Hematopoietic multipotent progenitor cell treated with erythropoietin and hydrocortisone succinate and interleukin-3 and kit ligand, for 8 days (in vitro differentiated cells): ENCODE data around the gene ADRB2.
"Not testable (repeated sequence)": the region's sequence is repeated elsewhere in the genome, so short reads cannot be mapped to it uniquely, and the experiment has no call there.

Experiments
- DNase-seq: peaks from one replicate; pipeline ENCODE4 v3.0.0-alpha.2; 2015

ADRB2 gene

DNA sequence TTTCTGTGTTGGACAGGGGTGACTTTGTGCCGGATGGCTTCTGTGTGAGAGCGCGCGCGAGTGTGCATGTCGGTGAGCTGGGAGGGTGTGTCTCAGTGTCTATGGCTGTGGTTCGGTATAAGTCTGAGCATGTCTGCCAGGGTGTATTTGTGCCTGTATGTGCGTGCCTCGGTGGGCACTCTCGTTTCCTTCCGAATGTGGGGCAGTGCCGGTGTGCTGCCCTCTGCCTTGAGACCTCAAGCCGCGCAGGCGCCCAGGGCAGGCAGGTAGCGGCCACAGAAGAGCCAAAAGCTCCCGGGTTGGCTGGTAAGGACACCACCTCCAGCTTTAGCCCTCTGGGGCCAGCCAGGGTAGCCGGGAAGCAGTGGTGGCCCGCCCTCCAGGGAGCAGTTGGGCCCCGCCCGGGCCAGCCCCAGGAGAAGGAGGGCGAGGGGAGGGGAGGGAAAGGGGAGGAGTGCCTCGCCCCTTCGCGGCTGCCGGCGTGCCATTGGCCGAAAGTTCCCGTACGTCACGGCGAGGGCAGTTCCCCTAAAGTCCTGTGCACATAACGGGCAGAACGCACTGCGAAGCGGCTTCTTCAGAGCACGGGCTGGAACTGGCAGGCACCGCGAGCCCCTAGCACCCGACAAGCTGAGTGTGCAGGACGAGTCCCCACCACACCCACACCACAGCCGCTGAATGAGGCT, at the start of gene ADRB2:
TSS of gene ADRB2 (plus strand) at position 559 of the 686 bp plus-strand sequence. CDS start 221 bp downstream, outside the sequence.
- DNase-seq: peak; percentile 94

DNA sequence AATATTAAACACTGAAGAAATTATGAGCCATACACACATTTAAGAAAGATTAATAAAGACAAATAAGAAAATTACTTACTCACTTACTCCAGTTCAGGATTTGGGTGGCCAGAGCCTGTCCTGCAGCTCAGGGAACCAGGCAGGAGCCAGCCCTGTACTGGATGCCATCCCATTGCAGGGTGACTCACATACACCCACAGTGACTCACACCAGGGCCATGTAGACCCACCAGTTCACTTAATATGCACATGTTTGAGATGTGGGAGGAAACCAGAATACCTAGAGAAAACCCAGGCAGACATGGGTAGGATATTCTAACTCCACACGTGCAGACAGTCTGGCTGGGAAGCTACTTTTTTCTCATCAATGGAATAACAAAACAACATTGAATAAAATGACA, 49.6 kb upstream of the ADRB2 start:
- no peak for DNase-seq

DNA sequence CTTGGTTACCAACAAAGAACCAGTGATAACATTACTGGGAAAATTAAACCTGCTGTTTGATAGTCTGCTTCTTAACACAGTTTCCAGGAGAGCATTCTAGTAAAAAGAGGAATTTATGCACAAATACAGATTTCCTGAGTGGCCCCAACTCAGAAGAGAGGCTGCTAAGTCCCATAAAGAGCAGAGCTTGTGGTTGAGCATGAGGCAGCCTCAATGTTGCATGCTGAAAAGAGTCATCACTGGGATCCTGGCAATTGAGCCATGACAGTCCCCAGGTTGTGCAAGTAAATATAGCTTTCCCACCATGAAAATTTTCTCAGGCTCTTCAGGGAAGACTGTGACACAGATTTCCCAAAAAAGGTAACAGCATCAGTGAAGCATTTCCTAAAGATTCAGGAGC, 47.5 kb upstream of the ADRB2 start:
- no peak for DNase-seq

DNA sequence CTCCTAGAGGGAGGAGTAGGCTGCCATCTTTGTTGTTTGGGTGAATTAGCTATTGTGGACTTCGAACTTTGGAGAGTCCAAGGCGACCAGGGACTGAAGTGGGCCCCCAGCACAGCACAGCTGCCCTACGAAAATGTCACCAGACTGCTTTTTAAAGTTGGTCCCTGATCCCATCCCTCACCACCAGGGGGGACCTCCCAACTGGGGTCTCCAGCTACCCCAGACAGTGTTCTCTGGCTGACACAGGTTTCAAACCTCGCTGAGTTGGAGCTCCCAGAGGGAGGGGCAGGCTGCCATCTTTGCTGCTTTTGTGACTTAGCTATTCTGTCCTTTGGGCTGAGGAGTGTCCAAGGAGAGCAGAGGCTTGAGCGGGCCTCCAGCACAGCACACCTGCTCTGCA, 45.7 kb upstream of the ADRB2 start:
- DNase-seq: no peak

DNA sequence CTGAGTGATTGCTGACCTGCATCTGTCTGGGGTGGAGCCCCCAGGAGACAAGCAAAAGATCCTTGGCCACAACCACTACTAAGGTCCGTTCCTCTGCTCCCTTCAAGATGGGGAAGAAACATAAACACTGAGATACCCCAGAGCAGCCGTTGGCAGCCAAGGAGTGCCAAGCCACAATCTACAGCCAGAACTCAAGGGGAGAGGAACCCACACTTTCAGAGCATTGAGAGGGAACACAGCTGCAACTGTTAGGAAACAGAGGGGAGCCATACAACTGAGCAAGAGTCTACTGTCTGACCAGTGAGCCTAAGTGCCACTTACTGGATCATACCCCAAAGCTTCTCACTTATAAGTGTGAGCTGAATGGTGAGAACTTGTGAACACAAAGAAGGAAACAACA, 44.6 kb upstream of the ADRB2 start:
- no peak for DNase-seq

DNA sequence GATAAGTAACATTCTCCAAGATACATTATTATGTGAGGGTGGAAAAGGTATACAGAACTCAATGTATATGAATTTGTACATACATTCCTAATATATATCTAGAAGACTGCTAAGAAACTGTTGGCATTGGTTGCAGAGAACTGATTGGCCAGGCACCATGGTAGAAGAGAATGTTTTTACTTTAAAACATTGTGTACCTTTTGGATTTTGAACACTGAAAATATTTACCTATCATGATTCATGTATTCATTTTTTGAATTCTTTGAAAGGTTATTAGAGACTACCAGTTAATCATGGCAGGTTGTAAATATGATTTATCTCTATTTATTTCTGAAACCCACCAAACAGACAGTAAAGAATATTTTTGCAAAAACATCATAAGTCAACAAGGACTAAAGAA, 41.2 kb upstream of the ADRB2 start:
- no peak for DNase-seq

DNA sequence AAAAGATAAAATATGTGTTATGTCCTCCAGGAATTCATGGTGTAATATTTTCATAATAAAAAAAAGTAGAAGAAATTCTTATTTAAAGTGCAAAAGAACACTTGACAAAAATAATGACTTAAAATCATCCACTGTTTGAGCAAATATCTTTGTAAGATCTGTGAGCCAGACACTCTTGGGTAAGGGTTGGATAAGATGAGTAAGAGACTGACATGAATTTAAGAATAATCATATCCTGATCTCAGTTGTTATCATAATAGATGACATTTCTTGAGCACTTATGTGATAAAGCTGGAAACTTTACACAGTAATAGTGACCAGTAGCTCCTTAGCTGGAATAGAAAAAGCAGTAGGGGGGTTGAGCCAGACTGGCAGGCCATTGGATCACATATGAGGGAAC, 40.0 kb upstream of the ADRB2 start:
- DNase-seq: no peak

DNA sequence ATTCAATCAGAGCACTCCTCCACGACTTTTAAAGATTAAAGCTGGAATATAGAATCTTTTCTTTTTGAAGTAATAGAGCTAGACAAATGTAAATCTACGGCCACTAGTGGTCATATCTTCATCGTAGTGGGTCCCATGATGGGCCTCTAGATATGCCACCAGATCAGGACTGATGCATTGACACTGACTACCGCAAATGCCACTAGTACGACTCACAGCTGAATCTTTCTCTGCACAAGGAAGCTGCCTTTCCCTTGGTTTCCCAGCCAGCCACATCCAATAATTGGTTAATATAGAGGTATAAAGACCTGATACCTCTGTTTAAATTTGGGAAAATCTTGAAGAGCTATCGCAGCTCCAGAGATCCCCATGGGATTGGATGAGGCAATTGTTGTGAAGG, 37.8 kb upstream of the ADRB2 start:
- no peak for DNase-seq

DNA sequence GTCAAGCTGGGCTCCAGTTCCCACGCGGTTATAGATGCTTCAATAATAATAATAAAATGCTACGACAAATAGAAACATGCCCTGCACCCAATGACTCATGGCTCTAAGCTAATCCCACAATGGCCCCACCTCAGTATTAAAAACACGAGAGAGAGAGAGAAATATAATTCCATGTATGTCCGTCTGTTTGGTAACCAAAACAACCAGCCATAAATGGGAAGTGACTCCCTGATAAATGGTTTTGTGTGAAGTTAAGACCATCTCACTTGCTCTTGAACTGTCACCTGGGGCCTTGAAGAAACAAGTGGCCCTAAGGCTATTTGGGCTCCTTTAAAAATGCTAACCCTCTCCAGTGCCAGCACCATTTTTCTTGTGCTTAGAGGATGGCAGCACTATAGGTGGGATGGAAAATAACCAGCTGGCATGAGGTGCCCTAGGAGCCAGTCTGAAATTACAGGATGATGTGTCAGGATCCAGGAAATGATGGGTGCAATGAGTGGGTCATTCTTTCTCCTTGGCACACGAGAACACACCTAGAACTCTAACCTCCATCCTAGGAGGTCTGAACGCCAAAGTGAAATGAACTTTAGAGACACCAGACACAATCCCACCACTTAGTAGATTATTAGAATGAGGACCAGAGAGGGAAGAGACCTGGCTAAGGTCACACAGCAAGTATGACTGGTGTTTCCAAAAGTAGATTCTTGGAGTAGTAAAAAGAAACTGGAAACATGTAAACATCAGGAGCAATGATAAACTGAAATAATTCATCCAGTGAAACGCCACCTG, 35.7 kb upstream of the ADRB2 start:
- no peak for DNase-seq

DNA sequence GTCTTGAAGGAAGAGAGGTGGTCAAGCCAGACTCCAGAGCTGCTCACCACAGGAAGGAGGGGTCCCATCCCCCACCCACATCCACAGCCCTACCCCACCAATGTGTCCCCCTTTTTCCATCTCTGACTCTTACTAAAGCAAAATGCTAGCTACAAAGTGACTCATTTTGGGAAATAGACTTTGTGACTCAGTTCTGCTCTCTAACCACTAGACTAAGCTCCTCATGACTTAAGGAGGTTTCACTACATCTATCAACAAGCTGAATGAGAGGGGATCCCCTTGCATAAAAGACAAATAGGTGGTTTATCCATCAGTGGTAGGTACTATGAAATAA, 35.1 kb upstream of the ADRB2 start:
- DNase-seq: no peak

DNA sequence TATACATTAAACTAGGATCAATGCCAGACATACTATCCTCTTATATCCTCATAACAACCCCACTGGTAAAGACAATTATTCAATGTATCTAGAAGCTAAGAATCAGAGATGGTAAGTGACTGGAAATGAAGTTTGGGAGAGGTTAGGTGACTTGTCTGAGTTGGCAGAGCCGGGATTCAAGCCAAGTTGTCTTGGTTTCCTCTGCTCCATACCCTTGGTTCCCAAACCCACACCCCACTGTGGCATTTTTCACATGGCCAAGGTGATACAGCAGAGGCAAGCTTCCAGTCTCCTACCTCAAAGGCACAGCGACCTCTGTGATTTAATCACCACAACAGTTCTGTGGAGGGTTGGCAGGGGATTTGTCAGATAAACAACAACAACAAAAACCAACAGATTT, 34.7 kb upstream of the ADRB2 start:
- no peak for DNase-seq

DNA sequence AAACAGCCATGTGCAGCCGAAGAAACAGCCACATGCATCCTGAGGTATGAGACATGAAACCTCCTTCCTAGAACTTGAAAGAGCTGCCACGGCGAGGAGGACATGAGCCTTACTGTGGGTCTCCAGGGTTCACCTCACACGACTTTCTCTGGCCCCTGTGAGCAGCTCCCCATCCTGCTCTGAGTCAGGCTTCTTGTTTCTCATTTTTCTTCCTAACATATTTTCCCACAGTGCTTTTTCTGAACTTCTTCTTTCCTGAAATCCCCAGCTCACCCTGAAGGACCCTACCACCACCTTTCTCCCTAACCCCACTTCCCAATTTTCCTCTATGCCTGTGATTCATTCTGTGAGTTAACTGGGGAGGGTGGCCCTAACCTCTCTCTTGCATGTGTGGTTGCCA, 33.7 kb upstream of the ADRB2 start:
- DNase-seq: no peak

DNA sequence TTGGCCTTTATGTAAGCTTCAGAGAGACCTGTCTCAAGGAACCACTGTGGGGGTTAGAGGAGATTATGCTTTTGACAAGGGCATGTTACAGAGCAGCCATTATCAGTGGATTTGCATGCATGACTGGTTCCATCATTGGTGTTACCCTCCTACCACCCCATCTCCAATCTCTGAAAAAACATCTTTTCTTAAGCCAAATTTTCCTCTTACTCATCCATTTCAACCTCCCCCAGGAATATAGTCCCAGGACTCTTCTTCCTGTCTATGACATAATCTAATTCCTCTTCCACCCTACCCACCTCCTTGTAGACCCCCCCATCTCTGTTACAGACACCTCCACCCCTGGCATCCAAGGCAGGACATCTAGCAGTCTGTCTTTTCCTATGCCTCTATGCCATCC, 33.1 kb upstream of the ADRB2 start:
- DNase-seq: no peak

DNA sequence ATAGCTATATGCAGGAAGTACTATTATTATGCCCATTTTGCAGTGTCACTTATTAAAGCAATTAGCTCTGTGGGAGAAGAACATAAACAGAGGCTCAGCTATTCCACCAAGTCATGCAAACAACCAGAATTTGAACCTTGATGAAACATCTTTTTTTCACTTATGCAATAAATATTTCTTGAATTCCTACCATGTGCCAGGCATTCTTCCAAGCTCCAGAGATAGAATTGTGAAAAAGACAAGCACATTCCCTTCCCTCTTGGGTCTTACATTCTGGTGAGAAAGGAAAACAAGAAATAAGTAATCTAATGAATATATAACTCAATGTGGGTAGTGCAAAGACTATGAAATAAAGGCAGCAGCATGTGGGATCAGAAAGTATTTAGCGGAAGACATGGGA, 32.1 kb upstream of the ADRB2 start:
- no peak for DNase-seq

DNA sequence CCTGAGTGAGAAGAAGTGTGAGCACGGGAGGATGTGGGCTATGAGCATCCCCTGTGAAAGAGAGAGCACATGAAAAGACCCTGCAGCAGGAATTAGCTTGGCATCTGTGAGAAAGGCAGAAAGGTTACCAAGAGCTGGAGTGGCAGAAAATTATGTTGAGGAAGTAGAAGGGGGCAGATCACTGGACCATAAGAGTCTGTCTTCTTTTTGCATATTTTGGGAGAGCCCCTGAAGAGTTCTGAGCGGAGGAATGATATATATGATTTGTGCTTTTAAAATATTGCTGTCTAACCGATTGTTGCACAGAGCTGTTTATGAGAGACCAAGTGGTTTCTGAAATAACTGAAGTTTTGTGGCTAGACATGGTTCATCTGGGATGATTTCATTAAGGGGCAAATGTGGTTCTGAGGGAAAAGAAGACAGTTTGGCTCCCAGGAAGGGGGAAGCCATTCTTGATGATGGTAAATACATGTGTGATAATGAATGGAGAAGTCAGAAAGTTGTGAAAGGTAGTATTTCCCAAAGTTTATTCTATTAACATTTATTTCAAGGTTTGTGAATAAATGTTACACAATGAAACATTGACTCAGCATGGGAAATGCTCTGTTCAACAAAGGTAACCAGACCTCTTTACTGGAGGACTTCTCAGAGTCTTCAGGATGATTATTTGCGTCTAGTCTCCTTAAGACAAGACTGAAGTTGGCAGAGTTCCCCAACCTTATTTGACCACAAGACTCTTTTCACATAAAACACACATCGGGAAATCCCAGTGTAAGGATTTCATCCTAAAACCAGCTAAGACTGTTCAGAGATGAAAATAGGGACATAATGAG, 31.5 kb upstream of the ADRB2 start:
- DNase-seq: peak; percentile 8

DNA sequence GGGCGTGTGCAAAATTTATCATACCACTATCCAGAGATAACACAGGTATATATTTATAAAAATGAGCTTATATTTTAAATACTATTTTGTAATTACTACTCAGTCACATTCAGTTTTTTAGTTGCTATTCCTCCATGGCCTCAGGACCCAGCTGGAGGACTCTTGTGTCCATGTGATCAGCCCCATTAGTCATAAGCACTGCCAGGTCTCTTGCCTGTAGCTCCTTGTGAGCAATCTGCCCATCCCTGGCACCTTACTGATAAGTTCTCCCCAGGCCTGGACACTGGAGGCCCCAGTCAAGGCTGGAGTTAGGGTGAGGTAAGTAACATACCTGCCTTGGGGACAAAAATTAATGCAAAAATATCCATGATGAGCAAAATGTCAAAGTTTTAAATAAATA, 29.5 kb upstream of the ADRB2 start:
- DNase-seq: no peak

DNA sequence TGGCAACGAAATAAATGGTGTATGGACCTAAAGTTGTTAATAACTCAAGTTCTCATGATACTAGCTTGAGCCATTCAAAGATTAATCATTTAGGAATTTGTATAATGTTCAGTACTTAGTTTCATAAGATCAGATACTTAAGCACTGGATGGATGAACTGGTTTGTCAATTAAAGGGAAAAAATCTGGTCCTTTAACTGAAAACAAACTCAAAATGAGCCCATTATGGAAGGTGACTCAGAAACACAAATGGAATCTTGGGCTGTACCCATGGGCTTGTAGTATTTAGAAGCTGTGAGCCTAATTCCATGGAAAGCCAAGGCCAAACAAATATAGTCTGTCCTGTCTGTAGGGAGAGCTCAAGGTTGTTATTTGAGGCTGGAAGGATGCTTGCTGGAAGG, 27.6 kb upstream of the ADRB2 start:
- DNase-seq: no peak

DNA sequence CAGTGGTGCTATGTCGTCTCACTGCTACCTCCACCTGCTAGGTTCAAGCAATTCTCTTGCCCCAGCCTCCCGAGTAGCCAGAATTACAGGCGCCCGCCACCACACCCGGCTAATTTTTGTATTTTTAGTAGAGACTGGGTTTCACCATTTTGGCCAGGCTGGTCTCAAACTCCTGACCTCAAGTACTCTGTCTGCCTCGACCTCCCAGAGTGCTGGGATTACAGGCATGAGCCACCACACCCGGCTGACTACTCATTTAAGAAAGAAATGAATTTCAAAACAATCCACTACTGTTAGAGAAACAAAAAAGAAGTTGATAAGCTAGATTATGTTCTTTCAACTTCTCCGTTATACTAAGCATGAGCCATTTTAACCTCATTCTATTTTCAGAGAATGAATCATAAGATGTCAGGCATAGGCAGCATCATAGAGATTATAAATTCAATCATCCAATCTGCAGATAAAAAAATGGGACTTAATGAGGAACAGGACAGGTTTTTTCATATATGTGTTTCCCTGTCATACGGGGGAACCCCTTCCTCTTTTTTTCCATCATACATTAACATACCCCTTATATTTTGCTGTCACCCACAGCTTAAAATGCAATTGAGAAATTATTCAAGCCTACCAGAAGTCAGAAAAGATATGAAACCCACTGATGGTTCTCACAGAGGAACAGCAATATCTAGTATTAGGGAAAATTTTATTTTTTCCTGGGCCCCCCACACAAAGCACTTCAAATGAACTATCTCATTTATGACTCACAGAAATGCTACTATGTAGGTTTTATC, 26.5 kb upstream of the ADRB2 start:
- DNase-seq: no peak

DNA sequence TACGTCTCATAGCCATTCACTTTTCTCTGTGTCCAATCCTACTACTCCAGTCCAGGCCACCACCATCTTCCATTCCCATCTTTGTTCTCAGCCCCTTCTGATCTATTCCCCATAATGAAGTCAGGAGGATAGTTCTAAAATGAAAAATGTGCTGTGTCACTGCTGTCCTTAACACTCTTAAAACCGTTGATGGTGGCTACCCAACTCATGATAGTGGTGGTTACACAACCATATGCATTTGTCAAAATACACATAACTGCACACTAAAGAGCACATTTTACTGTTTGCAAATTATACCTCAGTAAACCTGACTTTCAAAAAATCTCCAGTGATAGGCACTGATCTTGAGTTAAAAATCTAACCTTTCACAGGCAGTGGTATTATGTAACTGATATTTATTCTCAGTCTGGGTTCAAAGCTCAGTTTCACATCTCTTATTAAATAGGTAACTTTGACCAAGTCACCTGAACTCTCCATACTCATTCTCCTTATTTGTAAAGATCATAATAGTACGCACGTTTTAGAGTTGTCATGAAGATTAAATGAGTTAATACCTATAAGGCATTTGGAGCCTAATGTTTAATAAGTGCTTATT, 24.6 kb upstream of the ADRB2 start:
- peak; percentile 33 for DNase-seq

DNA sequence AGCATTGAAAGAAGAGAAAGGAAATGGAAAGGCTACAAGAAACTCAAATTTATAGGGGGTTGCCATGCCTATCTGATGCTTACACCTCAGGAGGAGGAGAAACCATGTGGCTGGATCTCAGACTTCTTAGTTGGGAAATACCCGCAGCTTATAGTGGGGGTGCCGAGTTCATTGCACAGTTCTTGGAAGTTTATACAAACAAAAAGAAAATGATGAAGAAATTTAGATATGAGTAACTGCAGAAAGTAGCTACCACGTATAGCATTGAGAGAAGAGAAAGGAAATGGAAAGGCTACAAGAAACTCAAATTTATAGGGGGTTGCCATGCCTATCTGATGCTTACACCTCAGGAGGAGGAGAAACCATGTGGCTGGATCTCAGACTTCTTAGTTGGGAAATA, 23.0 kb upstream of the ADRB2 start:
- DNase-seq: not testable (repeated sequence)

DNA sequence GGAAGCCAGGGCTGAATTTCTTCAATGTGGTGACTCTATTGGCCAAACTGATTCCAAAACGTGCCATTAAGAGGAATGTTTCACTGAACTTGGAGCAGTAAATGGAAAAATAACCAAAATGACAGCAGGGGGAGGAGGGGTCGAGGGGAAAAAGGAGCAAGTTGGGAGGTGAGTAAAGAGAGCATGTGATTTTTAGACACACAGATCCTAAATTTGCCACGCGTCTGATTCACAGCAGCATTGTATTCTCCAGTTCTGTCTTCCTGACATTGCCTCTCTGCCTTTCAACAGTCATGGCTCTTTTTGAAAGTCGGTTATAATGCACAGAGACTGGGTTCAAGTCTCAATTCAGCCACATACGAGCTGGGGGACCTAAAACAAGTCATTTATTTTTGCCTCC, 22.0 kb upstream of the ADRB2 start:
- DNase-seq: no peak
